K562 (cell line): ENCODE measurements around the gene AGPAT2. TPM values are rescaled to one million over a fixed set of nuclear protein-coding genes. Genes with fewer than 3 reads are reported as not detected.

ENCODE experiments used
- AFF4 ChIP-seq: sonication (generic); formaldehyde crosslinking; IDR thresholded peaks from 2 replicates; pipeline ENCODE4 v1.8.0; 2023; ENCODE audit warnings: mild to moderate bottlenecking, missing genetic modification reagents
- ARID1B ChIP-seq: fragments of 450-650 bp; IDR thresholded peaks from 2 replicates; pipeline ENCODE4 v1.6.1; 2016; ENCODE audit warnings: antibody characterized with exemption, mild to moderate bottlenecking, inconsistent platforms
- CBX8 ChIP-seq: fragments of 200-600 bp; sonication (generic); IDR thresholded peaks from 2 replicates; pipeline ENCODE4 v1.6.1; 2012; ENCODE audit warnings: borderline replicate concordance, mixed run types, low read depth, mild to moderate bottlenecking, moderate library complexity, mixed read lengths, low read length, control low read depth, inconsistent platforms; ENCODE audit not compliant: poor library complexity, severe bottlenecking; ENCODE audit errors: extremely low read depth
- CREB3 ChIP-seq: fragments of 450-650 bp; conservative IDR thresholded peaks from 2 replicates; pipeline ENCODE4 v1.6.1; 2016; ENCODE audit warnings: missing genetic modification characterization, low read depth, mild to moderate bottlenecking, missing compliant biosample characterization, moderate library complexity
- CREBBP ChIP-seq: IDR thresholded peaks from one replicate; pipeline ENCODE4 v1.6.1; 2012; ENCODE audit warnings: low read depth, mild to moderate bottlenecking, control low read depth, inconsistent platforms, low read length
- E2F6 ChIP-seq, 2 experiments: IDR thresholded peaks; 2 replicates each; pipeline ENCODE4 v1.6.1; 2011; ENCODE audit warnings: borderline replicate concordance in 1 of 2, control low read depth in 1 of 2, low read depth in 1 of 2, low read length in 1 of 2, mild to moderate bottlenecking in 1 of 2, mixed read lengths in 1 of 2, moderate library complexity in 1 of 2; ENCODE audit not compliant: insufficient read depth in 1 of 2, insufficient read length in 1 of 2, poor library complexity in 1 of 2, severe bottlenecking in 1 of 2; ENCODE audit errors: extremely low read depth in 1 of 2
- HES1 ChIP-seq: fragments of 450-650 bp; IDR thresholded peaks from 2 replicates; pipeline ENCODE4 v1.6.1; 2016; ENCODE audit warnings: low read depth, mild to moderate bottlenecking, moderate library complexity
- HMG20A ChIP-seq: fragments of 450-650 bp; formaldehyde crosslinking; conservative IDR thresholded peaks from 2 replicates; pipeline ENCODE4 v1.4.0; 2020; ENCODE audit warnings: mild to moderate bottlenecking, mixed read lengths
- KLF13 ChIP-seq: fragments of 450-650 bp; IDR thresholded peaks from 2 replicates; pipeline ENCODE4 v1.6.1; 2016; ENCODE audit warnings: missing genetic modification characterization, low read depth, mild to moderate bottlenecking, missing compliant biosample characterization, moderate library complexity, borderline replicate concordance
- RBM14 ChIP-seq: fragments of 200-400 bp; formaldehyde crosslinking; IDR thresholded peaks from 2 replicates; pipeline ENCODE4 v1.6.1; 2018; ENCODE audit warnings: low read depth, mild to moderate bottlenecking, low read length, moderate library complexity, borderline replicate concordance; ENCODE audit not compliant: insufficient read depth
- RCOR1 ChIP-seq, 2 experiments: IDR thresholded peaks; 2 replicates each; pipeline ENCODE4 v1.6.1; 2012; ENCODE audit warnings: low read depth in 2 of 2, low read length in 2 of 2, borderline replicate concordance in 1 of 2, improper control_type of control experiment in 1 of 2
- TBP ChIP-seq: optimal IDR thresholded peaks from 2 replicates; pipeline ENCODE3; 2011; ENCODE audit warnings: low read depth, low read length, improper control_type of control experiment
- THRB ChIP-seq: fragments of 450-650 bp; formaldehyde crosslinking; conservative IDR thresholded peaks from 2 replicates; pipeline ENCODE4 v1.4.0; 2022; ENCODE audit warnings: mild to moderate bottlenecking, missing genetic modification characterization
- YY1 ChIP-seq, 3 experiments: IDR thresholded peaks; 2 replicates each; pipeline ENCODE4 v1.6.1; 2011; ENCODE audit warnings: low read length in 2 of 3, mild to moderate bottlenecking in 2 of 3, moderate library complexity in 2 of 3, borderline replicate concordance in 1 of 3, control low read depth in 1 of 3, low read depth in 1 of 3; ENCODE audit not compliant: insufficient read depth in 3 of 3, insufficient replicate concordance in 2 of 3, control insufficient read depth in 1 of 3, insufficient read length in 1 of 3; ENCODE audit errors: extremely low read depth in 1 of 3
- ZNF644 ChIP-seq: fragments of 200-800 bp; sonication (Bioruptor generic); IDR thresholded peaks from 2 replicates; pipeline ENCODE4 v1.6.1; 2016; ENCODE audit warnings: low read depth, missing genetic modification characterization, missing compliant biosample characterization
- polyA plus RNA-seq, 8 experiments: library from polyadenylated mRNA; depleted of rRNA in 4 of 8; stranded (reverse) in 5 of 8; unstranded in 3 of 8; fragments of >200 nt; fragmentation: Nextera tagmentation in 2 of 8; fragmentation: Illumina TruSeq in 1 of 8; extraction: Ambion mirVana in 2 of 8; extraction: Trizol in 1 of 8; gene quantifications; 2 replicates each; pipeline versions ENCODE4 v1.2.1 to v1.2.3, GENCODE V29; 2011 to 2014; ENCODE audit warnings: inconsistent platforms in 1 of 8, missing spikeins in 1 of 8
- total RNA-seq, 7 experiments: library from RNA; depleted of rRNA in 6 of 7; stranded (reverse); fragments of >200 nt in 6 of 7; fragmentation: Illumina TruSeq in 2 of 7; extraction: Trizol in 2 of 7; gene quantifications; 2 replicates each; pipeline versions ENCODE4 v1.2.1 to v1.2.3, GENCODE V29; 2011 to 2021; ENCODE audit warnings: low replicate concordance in 1 of 7

AGPAT2 gene
- total and polyA plus RNA-seq, 9 of the 15 experiments (the other 6 are each of a cell fraction or from before 2014, with no cell fraction given) = 0.13 to 54.5 (median 23.9) TPM

GRCh38 chr9:136673975-136674785 lies 13.1 kb downstream of the AGPAT2 start (continued):
- TF ChIP-seq E2F6 (IDR thresholded peaks at IDR 0.05; ENCODE audit: borderline replicate concordance in 1 of 2, extremely low read depth in 1 of 2, insufficient read depth in 1 of 2, insufficient read length in 1 of 2, low read depth in 1 of 2, low read length in 1 of 2, poor library complexity in 1 of 2, severe bottlenecking in 1 of 2) (no peak), YY1 (IDR thresholded peaks at IDR 0.05; ENCODE audit: borderline replicate concordance in 1 of 3, control insufficient read depth in 1 of 3, extremely low read depth in 1 of 3, insufficient read depth in 3 of 3, insufficient read length in 1 of 3, insufficient replicate concordance in 2 of 3, low read depth in 1 of 3, low read length in 2 of 3) (no peak), AFF4 (0 out of 2 replicates have a peak, but pooled peaks have one; percentile 18), CREB3 (tag) (no peak), CBX8 (no peak), HMG20A (CRISPR knock-in tag) (no peak), CREBBP (no peak), KLF13 (tag) (no peak), TBP (no peak), RCOR1 (IDR thresholded peaks at IDR 0.05; ENCODE audit: borderline replicate concordance in 1 of 2, low read depth in 2 of 2, low read length in 2 of 2) (peak; percentile 36 to 86; a peak in 3 of 4 replicates), ZNF644 (no peak), ARID1B (no peak), RBM14 (no peak), THRB (CRISPR knock-in tag) (peak; percentile 39; the same call in 1 of the 2 replicates), HES1 (no peak)
